Non-pigmented ciliary epithelial cell (primary cell): ENCODE measurements around the gene TUBGCP5.

Experiments used
- DNase-seq: peaks from one replicate; pipeline ENCODE4 v3.0.0-alpha.2; 2010; ENCODE audit warnings: low read depth

The TUBGCP5 gene

GRCh38 chr15:22978691-22979237 lies 60.6 kb downstream of the TUBGCP5 start:
- no peak for DNase-seq

GRCh38 chr15:22974745-22975144 lies 64.6 kb downstream of the TUBGCP5 start:
- no peak for DNase-seq

GRCh38 chr15:22973987-22974386 lies 65.4 kb downstream of the TUBGCP5 start:
- DNase-seq = no peak

GRCh38 chr15:22973286-22973685 lies 66.1 kb downstream of the TUBGCP5 start:
- no peak for DNase-seq

GRCh38 chr15:22969489-22969888 lies 69.9 kb downstream of the TUBGCP5 start:
- no peak for DNase-seq

- DNase-seq = peak; percentile 92
Measured at GRCh38 chr15:22968366-22968765, 71.0 kb downstream of the TUBGCP5 start.

- no peak for DNase-seq
Measured at GRCh38 chr15:22967084-22967770, 72.1 kb downstream of the TUBGCP5 start.

- DNase-seq = no peak
Measured at GRCh38 chr15:22966321-22967083, 72.9 kb downstream of the TUBGCP5 start.

GRCh38 chr15:22963641-22964040 lies 75.7 kb downstream of the TUBGCP5 start:
- DNase-seq = no peak

GRCh38 chr15:22962611-22963010 lies 76.8 kb downstream of the TUBGCP5 start:
- DNase-seq = no peak

- DNase-seq = no peak
Measured at GRCh38 chr15:22961762-22962161, 77.6 kb downstream of the TUBGCP5 start.

- DNase-seq = no peak
Measured at GRCh38 chr15:22960556-22960955, 78.8 kb downstream of the TUBGCP5 start.

- DNase-seq = no peak
Measured at GRCh38 chr15:22960126-22960525, 79.2 kb downstream of the TUBGCP5 start.

- DNase-seq = no peak
Measured at GRCh38 chr15:22959321-22960101, 79.9 kb downstream of the TUBGCP5 start.

- DNase-seq = no peak
Measured at GRCh38 chr15:22958487-22959280, 80.7 kb downstream of the TUBGCP5 start.

GRCh38 chr15:22956978-22957260 lies 82.5 kb downstream of the TUBGCP5 start:
- no peak for DNase-seq

- no peak for DNase-seq
Measured at GRCh38 chr15:22956257-22956977, 83.0 kb downstream of the TUBGCP5 start.

GRCh38 chr15:22955544-22956119 lies 83.7 kb downstream of the TUBGCP5 start:
- no peak for DNase-seq

GRCh38 chr15:22954798-22955543 lies 84.4 kb downstream of the TUBGCP5 start:
- DNase-seq = no peak

GRCh38 chr15:22954326-22954725 lies 85.0 kb downstream of the TUBGCP5 start:
- no peak for DNase-seq
